ENCODE results near the gene CAMK2N1.
A peak's percentile ranks its signal among the peaks of the same experiment; 100 is the strongest.
"Not testable (repeated sequence)": the region's sequence is repeated elsewhere in the genome, so short reads cannot be mapped to it uniquely, and the experiment has no call there.

Gene CAMK2N1

DNA sequence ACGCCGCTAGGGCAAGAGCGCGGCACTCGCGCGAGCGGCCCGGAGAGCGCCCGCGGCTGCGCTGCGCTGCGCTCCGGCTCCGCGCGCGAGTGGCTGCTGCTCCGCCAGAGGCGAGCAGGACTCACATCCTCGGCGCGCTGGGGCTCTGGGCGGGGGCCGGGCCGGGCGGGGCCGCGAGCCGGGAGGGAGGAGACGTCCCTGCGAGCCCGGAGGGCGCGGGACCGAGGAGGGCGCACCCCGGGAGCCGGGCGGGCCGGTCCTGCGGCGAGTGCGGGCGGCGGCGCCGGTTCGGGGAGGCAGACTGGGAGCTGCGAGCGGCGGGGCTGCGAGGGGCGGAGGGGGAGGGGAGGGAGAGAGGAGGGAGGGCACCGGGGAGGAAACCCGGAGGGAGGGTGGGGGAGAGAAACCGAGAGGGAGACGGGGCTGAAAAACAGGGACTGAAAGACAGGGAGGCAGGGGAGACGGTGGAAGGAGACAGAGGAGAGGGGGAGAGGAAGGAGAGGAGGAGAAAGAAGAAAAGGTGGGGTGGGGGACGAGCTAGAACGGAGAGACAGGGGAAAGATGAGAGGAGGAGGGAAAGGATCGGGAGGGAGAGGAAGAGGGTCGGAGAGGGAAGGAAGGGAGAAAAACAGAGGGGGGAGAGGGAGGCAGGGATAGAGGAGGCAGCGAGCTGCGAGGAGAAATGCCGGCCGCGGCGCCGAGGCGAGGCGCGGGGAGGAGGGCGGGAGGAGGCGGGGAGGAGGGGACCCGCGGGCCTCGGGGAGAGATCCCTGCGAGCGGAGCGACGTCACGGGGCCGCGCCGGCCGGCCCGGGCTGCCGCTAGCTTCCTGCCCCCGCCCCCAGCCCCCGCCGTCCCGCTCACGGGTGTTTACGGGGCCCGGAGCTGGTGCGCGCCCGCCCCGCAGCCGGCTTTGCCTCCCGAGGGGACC lies at the start of gene CAMK2N1:
CAMK2N1 (minus strand) TSS at position 684 of the 930 bp plus-strand sequence. CDS start 831 bp downstream, outside the sequence.
- no peak for DNase-seq

DNA sequence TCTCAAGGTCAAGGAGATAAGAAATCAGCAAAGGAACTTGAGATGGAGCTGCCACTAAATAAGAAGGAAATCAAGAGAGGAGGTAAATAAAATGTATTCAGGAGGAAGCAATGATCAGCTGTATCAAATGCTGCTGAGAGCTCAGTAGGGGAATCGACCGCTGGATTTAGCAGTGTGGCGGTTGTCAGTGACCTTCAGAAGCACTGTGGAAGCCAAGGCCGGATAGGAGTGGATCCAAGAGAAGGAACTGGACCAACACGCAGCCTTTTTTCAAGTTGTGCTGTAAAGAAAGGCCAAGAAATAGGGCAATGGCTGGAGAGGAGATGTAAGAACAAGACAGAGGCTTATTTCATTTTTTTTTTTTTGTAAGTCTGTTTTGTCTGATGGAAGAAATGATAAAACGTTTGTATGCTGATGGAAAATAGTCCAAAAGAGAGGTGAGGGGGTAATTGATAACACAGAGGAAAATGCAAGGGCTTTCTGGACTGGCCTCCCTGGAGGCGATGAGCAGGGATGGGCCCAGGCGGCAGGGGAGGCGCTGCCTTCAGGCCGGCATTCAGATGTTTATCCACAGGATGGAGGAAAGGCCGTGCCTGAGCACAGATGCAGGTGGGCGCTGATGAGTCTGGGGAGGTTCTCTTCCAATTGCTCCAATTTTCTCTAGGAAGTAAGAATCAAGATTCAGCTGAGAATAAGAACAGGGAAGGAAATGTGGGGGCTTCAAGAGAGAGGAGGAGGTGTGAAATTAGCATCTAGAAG lies 48.8 kb upstream of the CAMK2N1 start:
- DNase-seq: no peak

GRCh38 chr1:20533635-20534034 lies 47.6 kb upstream of the CAMK2N1 start:
- no peak for DNase-seq

DNA sequence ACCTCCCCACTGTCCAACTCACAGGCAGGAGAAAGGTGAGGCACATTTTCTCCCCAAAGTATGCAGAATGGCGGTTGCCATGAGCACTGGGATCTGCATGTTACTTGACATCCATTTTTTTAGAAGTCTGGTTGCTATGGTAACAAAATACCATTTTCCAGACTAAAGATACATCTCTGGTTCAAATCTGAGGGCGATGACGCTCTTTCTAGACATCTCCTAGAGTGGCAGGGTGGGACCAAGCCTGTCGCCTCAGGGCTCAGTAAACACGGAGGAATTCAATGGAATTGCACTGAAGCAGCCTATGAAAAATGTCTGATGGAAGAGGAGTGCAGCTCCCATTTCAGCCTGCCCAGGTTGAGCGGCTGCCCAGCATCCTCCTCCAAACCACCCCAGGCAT lies 44.9 kb upstream of the CAMK2N1 start:
- DNase-seq: no peak

DNA sequence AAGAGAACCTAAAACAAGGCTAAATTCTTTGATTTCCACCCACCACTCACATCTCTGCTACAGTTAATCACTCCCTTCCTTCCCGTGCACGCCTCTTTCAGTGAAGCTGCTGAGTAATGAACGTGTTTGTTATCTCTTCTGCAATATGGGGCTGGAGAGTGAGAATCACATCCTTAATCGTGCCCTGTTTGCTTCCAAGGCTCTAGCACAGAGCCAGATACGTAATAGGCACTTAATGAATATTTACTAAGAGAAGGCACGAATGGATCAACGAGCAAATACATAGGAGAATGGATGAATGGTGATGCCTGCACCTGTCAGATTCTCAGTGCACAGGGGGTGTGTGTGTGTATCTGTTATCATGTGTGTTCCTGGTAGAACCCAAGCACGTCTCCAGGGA lies 44.3 kb upstream of the CAMK2N1 start:
- no peak for DNase-seq

DNA sequence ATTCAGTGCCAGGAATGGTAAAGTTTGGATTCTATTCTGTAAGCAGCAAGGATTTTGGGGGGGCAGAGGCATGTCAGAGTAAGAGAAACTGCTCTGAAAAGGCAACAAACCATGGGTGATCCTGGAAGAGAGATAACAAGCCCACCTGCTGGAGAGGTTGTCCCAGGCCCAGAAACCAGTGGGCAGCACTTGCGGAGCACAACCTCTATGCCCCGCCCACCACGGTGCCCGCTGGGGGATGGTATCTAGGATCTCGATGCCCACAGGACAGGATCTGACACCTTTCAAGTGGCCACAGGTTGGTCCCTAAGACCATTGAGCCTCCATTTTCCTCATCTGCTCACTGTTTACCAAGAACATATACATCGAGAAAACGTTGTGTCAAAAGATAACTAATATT lies 42.2 kb upstream of the CAMK2N1 start:
- DNase-seq: no peak

- DNase-seq: no peak
These were observed 40.3 kb upstream of the CAMK2N1 start for GRCh38 chr1:20526267-20526666.

GRCh38 chr1:20521960-20522861 lies 36.2 kb upstream of the CAMK2N1 start:
- DNase-seq: peak; percentile 69

DNA sequence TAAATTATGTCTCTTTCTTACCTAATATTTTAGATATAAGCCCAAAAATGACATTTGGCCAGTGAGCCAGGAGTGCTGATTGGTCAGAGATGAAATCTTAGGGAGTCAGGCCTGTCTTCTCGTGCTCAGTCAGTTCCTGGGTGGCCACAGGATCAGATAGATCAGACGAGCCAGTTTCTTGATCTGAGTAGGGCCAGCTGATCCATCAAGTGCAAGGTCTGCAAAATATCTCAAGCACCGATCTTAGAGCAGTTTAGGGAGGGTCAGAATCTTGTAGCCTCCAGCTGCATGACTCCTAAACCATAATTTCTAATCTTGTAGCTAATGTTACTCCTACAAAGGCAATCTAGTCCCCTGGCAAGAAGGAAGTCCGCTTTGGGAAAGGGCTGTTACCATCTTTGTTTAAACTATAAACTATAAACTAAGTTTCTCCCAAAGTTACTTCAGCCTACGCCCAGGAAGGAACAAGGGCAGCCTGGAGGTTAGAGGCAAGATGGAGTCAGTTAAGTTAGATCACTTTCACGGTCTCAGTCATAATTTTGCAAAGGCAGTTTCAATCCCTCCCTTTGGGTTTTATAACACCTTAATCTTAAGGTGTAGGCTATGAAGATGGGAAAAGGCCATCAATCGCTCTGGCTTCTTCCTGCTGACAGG lies 33.7 kb upstream of the CAMK2N1 start:
- DNase-seq: not testable (repeated sequence)

- DNase-seq: no peak
These were observed 25.8 kb upstream of the CAMK2N1 start for GRCh38 chr1:20511518-20512428.

- no peak for DNase-seq
These were observed 22.4 kb upstream of the CAMK2N1 start for GRCh38 chr1:20508411-20508771.

DNA sequence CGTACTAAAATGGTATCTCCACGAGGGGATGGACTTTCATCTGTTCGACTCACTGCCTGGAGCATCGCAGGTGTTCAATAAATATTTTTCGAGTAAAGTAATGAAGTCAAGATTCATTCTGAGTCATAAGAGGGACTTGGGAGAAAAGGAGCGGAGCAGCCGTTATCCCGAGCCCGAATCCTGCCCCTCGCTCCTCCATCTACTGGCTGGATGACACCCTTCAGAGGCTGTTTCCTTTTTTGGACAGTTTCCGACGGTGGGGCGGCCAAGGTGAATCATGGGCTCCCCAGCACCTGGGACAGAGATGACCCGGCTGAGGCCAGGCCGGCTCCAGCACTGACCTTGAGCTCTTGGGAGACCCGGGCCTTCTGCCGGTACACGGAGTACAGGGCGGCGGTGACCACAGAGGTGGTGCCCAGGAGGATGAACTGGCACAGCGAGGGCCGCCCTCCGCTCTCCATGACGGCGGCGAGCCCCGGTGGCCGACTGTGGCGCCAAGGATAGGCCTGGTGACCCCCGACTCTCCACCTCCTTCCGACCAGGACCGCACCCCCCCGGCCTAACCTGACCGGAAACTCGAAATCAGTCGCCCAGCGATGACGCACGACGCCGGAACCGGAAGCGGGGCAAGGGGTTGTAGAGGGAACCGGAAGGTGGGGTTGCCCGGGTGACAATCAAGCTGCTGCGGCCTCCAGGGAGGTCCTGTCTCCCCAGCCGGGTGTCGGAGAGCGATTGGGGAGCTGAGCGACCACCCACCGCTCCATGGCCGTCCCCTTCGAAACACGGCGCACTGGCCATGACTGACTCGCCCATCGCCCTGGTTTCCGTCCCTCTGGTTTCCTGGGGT lies 21.8 kb upstream of the CAMK2N1 start, which contains the start of gene MUL1:
MUL1 (minus strand) TSS at position 588 of the 847 bp plus-strand sequence; CDS start at position 461, 127 bp downstream.
- peak; percentile 51 for DNase-seq

- no peak for DNase-seq
These were observed 21.2 kb upstream of the CAMK2N1 start for GRCh38 chr1:20507248-20507563.

DNA sequence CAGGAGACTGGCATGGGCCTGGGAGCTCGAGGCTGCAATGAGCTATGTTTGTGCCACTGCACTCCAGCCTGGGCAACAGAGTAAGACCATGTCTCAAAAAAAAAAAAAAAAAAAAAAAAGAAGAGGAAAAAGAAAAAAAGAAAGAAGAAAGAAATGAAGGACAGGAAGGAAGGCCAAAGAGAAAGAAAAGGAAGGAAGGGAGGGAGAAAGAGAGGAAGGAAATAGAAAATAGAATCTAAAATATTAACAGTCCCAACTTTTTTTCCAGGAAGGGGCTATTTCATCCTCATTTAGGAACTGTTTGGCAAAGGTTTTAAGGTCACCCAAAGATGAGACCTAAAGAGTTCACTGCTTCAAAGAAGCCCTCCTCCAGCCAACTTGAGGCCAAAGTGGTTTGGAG lies 19.5 kb upstream of the CAMK2N1 start:
- no peak for DNase-seq

GRCh38 chr1:20500716-20501115 lies 14.7 kb upstream of the CAMK2N1 start:
- DNase-seq: no peak

GRCh38 chr1:20499718-20500117 lies 13.7 kb upstream of the CAMK2N1 start:
- no peak for DNase-seq

GRCh38 chr1:20499105-20499504 lies 13.1 kb upstream of the CAMK2N1 start:
- DNase-seq: no peak

GRCh38 chr1:20498116-20498515 lies 12.1 kb upstream of the CAMK2N1 start:
- no peak for DNase-seq

- DNase-seq: no peak
These were observed 11.5 kb upstream of the CAMK2N1 start for GRCh38 chr1:20497506-20497905.

- DNase-seq: not testable (repeated sequence)
These were observed 10.8 kb upstream of the CAMK2N1 start for GRCh38 chr1:20496725-20497383.
